GM19238 (cell line): ENCODE measurements around the gene METTL9.

Experiments used
- DNase-seq: peaks from one replicate; pipeline ENCODE4 v3.0.0; 2011; ENCODE audit warnings: low spot score; ENCODE audit not compliant: insufficient read length

The METTL9 gene

DNA sequence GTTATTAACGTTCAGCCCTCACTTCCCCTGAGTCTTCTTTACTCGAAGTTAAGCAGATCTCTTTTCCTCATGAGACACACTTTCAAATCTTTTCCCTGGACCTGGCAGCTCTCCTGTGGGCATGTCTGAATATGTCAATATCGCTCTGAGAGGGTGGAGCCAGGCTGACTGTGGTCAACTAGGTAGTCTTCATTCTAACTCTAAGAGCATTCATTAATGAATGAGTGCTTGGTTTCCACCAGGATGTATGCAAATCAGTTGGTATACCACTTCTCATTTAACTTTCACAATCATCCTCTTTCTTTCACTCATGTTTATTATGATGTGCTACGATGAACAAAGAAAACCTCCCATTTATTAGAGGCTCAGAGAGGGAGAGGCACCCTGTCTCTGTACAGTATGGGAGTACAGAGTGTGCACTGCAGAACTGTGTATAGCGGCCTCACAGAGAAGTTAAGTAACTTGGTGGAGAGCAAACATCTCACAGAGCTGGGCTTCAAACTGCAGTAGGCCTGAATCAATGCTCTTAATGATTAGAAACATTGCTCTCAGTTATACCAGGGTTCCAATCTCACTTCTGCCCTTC is 104.3 kb downstream of the METTL9 start:
- no peak for DNase-seq

DNA sequence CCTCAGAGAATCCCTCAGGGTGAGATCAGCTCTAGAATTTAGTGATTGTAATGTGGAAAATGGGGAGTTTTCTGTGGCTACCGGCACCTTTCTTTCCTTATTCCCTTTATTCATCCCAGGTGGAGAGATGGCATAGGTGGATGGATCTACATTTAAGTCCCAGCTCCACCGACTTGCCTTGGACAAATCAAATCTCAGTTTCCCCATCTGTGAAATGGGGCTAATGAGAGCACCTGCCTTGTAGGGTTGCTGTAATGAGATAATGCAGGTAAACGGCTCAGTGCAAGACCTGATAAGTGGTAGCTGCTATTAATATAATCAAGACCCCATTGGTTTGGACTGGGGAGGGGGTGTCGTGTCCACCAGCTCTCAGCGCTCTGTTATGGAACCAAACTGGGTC is 104.9 kb downstream of the METTL9 start:
- DNase-seq: no peak

GRCh38 chr16:21704733-21705132 is 105.4 kb downstream of the METTL9 start:
- DNase-seq: no peak
